Tongue (tissue), 2 donors: Measurements from ENCODE around the gene SLC10A3. TPM values are rescaled to one million over a fixed set of nuclear protein-coding genes. Genes with fewer than 3 reads are reported as not detected.

Source experiments
- DNase-seq: peaks from one replicate; pipeline ENCODE4 v3.0.0-alpha.2; 2015
- total RNA-seq: library from RNA; depleted of rRNA; stranded (reverse); fragments of >200 nt; gene quantifications from one replicate; pipeline ENCODE4 v1.2.3, GENCODE V29; 2014

Gene SLC10A3
- total RNA-seq, 1 donor from 2014 or later, result 16.3 TPM

GRCh38 chrX:154483325-154483724, 7.1 kb downstream of the SLC10A3 start:
- DNase-seq, result no peak

- no peak for DNase-seq
These were observed 7.6 kb downstream of the SLC10A3 start for GRCh38 chrX:154482786-154483185.

GRCh38 chrX:154481911-154482601, 8.4 kb downstream of the SLC10A3 start:
- no peak for DNase-seq

- DNase-seq, result no peak
These were observed 9.2 kb downstream of the SLC10A3 start for GRCh38 chrX:154481195-154481594.

GRCh38 chrX:154478728-154479622, 11.5 kb downstream of the SLC10A3 start, which contains the start of gene LAGE3:
Gene LAGE3 (minus strand): TSS chrX:154479281. CDS start chrX:154478915, 366 bp downstream.
- DNase-seq, result peak; percentile 94

GRCh38 chrX:154477891-154478477, 12.4 kb downstream of the SLC10A3 start:
- no peak for DNase-seq

GRCh38 chrX:154476821-154477220, 13.6 kb downstream of the SLC10A3 start:
- no peak for DNase-seq

GRCh38 chrX:154473683-154474082, 16.7 kb downstream of the SLC10A3 start:
- DNase-seq, result no peak

- no peak for DNase-seq
These were observed 17.5 kb downstream of the SLC10A3 start for GRCh38 chrX:154472685-154473632.

- DNase-seq, result no peak
These were observed 18.4 kb downstream of the SLC10A3 start for GRCh38 chrX:154471839-154472684.

- DNase-seq, result no peak
These were observed 19.4 kb downstream of the SLC10A3 start for GRCh38 chrX:154470914-154471568.

GRCh38 chrX:154470434-154470833, 20.0 kb downstream of the SLC10A3 start:
- DNase-seq, result no peak

- no peak for DNase-seq
These were observed 20.5 kb downstream of the SLC10A3 start for GRCh38 chrX:154469880-154470279.

- no peak for DNase-seq
These were observed 21.3 kb downstream of the SLC10A3 start for GRCh38 chrX:154469114-154469513.

- DNase-seq, result no peak
These were observed 22.2 kb downstream of the SLC10A3 start for GRCh38 chrX:154468217-154468616.

- DNase-seq, result no peak
These were observed 22.9 kb downstream of the SLC10A3 start for GRCh38 chrX:154467556-154467955.

- no peak for DNase-seq
These were observed 23.5 kb downstream of the SLC10A3 start for GRCh38 chrX:154466907-154467306.

- DNase-seq, result no peak
These were observed 24.4 kb downstream of the SLC10A3 start for GRCh38 chrX:154466036-154466435.

- no peak for DNase-seq
These were observed 24.8 kb downstream of the SLC10A3 start for GRCh38 chrX:154465601-154466000.

- no peak for DNase-seq
These were observed 25.5 kb downstream of the SLC10A3 start for GRCh38 chrX:154464806-154465365.
